Esophagus squamous epithelium (tissue), 5 donors: Measurements from ENCODE around the gene SLC1A2. TPM values are rescaled to one million over a fixed set of nuclear protein-coding genes. Genes with fewer than 3 reads are reported as not detected.

Experiments used
- DNase-seq: peaks from one replicate; lab custom pipeline; 2025; lab: John Stamatoyannopoulos, UW
- H3K27ac ChIP-seq, 4 donors: fragments of 200-600 bp; sonication (generic); one replicate each; pipeline ENCODE4 v1.5.1; 2016 to 2019; ENCODE audit warnings: mild to moderate bottlenecking in 1 of 4
- H3K27me3 ChIP-seq, 4 donors: fragments of 200-600 bp; sonication (generic); 1 replicate in 3 of 4; 2 replicates in 1 of 4; pipeline versions ENCODE4 v1.5.1 to v1.6.0; 2017 to 2021; ENCODE audit warnings: antibody characterized with exemption in 1 of 4
- H3K36me3 ChIP-seq, 3 donors: fragments of 200-600 bp; sonication (generic); one replicate each; pipeline ENCODE4 v1.5.1; 2016 to 2019
- H3K4me1 ChIP-seq, 3 donors: fragments of 200-600 bp; sonication (generic); one replicate each; pipeline ENCODE4 v1.5.1; 2017 to 2019
- H3K4me3 ChIP-seq, 4 donors: fragments of 200-600 bp; sonication (generic); 1 replicate in 3 of 4; 2 replicates in 1 of 4; pipeline ENCODE4 v1.5.1; 2016 to 2019; ENCODE audit warnings: mild to moderate bottlenecking in 2 of 4, moderate library complexity in 1 of 4
- H3K9me3 ChIP-seq, 3 donors: fragments of 200-600 bp; sonication (generic); one replicate each; pipeline ENCODE4 v1.5.1; 2016 to 2019
- CTCF ChIP-seq, 6 experiments: fragments of 450-650 bp in 4 of 6; fragments of 200-600 bp in 2 of 6; sonication (generic) in 2 of 6; IDR thresholded peaks; one replicate each; pipeline ENCODE4 v1.5.1; 2016 to 2019; ENCODE audit warnings: antibody characterized with exemption in 6 of 6, mild to moderate bottlenecking in 4 of 6, moderate library complexity in 4 of 6
- POLR2A ChIP-seq, 4 donors: fragments of 450-650 bp; IDR thresholded peaks; one replicate each; pipeline ENCODE4 v1.6.1; 2017; ENCODE audit warnings: antibody characterized with exemption in 4 of 4, mild to moderate bottlenecking in 4 of 4, moderate library complexity in 3 of 4
- WGBS, 2 donors: methylation state at CpG; one replicate each; pipeline ENCODE4 v1.1.5; 2018; 5-methylcytosine and 5-hydroxymethylcytosine counted together
- intact Hi-C: fragments of 100-400 bp; cut with DNase I; formaldehyde crosslinking; loops from one replicate; pipeline ENCODE4 v1.15.0; 2022
- total RNA-seq, 4 donors: library from RNA; depleted of rRNA; stranded (reverse); fragments of >200 nt; gene quantifications; one replicate each; pipeline ENCODE4 v1.1.0, GENCODE V29; 2016
- donor health status: DM: yes; HTN: yes; CAD: no.

The SLC1A2 gene
- total RNA-seq, 4 donors from 2014 or later: 0.04 to 0.61 (median 0.19) TPM; not detected in 1

GRCh38 chr11:35250621-35251020, 168.7 kb downstream of the SLC1A2 start:
- Histone ChIP-seq H3K4me3 (no peak overlapping the region), H3K27ac (no peak overlapping the region), H3K9me3 (no peaks in the 10 kb centered on the region), H3K27me3 (peaks cover 0 to 4% (median 0%) of the 10 kb centered on the region in 4 donors), H3K4me1 (peaks cover 0 to 8% (median 0%) of the 10 kb centered on the region in 3 donors), H3K36me3 (no peaks in the 10 kb centered on the region)
- TF ChIP-seq CTCF (IDR thresholded peaks at IDR 0.05) (no peak), POLR2A (IDR thresholded peaks at IDR 0.05) (no peak)
- intact Hi-C loops: no loop called here
- no peak for DNase-seq

GRCh38 chr11:35250192-35250591, 169.2 kb downstream of the SLC1A2 start:
- intact Hi-C loops: no loop called here
- Histone ChIP-seq H3K4me1 (peaks cover 0 to 8% (median 0%) of the 10 kb centered on the region in 3 donors), H3K27me3 (peaks cover 0 to 4% (median 0%) of the 10 kb centered on the region in 4 donors), H3K27ac (no peak overlapping the region), H3K4me3 (no peak overlapping the region), H3K36me3 (no peaks in the 10 kb centered on the region), H3K9me3 (no peaks in the 10 kb centered on the region)
- DNase-seq: no peak
- TF ChIP-seq POLR2A (IDR thresholded peaks at IDR 0.05) (no peak), CTCF (IDR thresholded peaks at IDR 0.05) (no peak)
- WGBS, 2 donors: 91 to 93% methylated on average over 4 of the region's 4 CpGs

DNA sequence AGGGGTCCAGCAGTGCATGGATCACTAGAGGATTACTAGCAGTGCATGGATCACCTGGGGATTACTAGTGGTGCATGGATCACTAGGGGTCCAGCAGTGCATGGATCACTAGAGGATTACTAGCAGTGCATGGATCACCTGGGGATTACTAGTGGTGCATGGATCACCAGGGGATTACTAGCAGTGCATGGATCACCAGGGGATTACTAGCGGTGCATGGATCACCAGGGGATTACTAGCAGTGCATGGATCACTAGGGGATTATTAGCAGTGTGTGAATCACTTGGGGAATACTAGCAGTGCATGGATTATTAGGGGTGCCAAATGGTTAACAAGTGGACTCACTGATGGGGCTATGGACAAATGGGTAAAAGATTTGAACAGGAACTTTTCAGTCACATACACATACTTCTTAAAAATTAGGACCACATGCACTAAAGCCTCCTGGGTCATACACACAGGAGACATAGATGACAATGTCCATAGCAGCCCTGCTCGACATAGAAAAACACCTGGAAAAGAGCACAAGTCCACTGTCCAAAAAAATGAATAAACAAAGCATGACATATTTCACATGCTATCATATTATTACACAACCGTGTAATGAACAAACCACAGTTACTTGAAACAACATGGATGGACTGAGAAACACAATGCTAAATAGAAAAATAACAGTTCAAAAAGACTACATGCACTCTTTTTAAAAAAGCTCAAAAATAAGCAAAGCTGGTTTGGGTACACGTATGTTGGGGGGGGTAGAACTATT, 170.6 kb downstream of the SLC1A2 start:
- no peaks in the 10 kb centered on the region for H3K9me3 ChIP-seq
- no peak overlapping the region for H3K27ac ChIP-seq
- DNase-seq: no peak
- no peaks in the 10 kb centered on the region for H3K36me3 ChIP-seq
- H3K4me1 ChIP-seq: peaks cover 0 to 8% (median 0%) of the 10 kb centered on the region in 3 donors
- H3K4me3 ChIP-seq: no peak overlapping the region
- H3K27me3 ChIP-seq: peaks cover 0 to 4% (median 0%) of the 10 kb centered on the region in 4 donors
- WGBS, 2 donors: 44 to 52% methylated on average over 4 of the region's 4 CpGs
- TF ChIP-seq CTCF (IDR thresholded peaks at IDR 0.05): no peak
- intact Hi-C loops: no loop called here

DNA sequence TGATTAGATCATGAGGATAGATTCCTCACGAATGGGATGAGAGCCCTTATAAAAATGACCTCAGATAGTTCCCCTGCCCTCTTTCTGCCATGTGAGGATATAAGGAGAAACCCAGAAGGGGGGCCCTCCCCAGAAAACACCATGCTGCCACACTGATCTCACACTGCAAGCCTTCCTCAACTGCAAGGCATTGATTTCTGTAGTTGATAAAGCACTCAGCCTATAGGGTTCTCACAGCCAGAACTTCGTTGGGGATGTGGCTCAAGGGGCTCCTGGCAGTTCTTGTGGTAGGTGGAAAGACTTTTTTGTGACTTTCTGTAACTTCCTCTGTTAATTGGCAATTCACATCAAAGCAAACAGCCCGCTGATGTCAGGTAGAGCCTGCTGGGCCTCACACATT, 171.5 kb downstream of the SLC1A2 start:
- H3K4me1 ChIP-seq: peaks cover 0 to 4% (median 0%) of the 10 kb centered on the region in 3 donors
- no peak overlapping the region for H3K4me3 ChIP-seq
- no peak for DNase-seq
- H3K9me3 ChIP-seq: no peaks in the 10 kb centered on the region
- WGBS, 2 donors: 83 to 84% methylated on average over 3 of the region's 3 CpGs
- intact Hi-C loops: no loop called here
- peak overlapping the region in 2 of 4 donors; percentile 2 to 3 for H3K27ac ChIP-seq
- TF ChIP-seq CTCF (IDR thresholded peaks at IDR 0.05): no peak
- no peak for TF ChIP-seq POLR2A (IDR thresholded peaks at IDR 0.05)
- peaks cover 0 to 4% (median 0%) of the 10 kb centered on the region in 4 donors for H3K27me3 ChIP-seq
- H3K36me3 ChIP-seq: no peaks in the 10 kb centered on the region

GRCh38 chr11:35247428-35247827, 171.9 kb downstream of the SLC1A2 start:
- Histone ChIP-seq H3K4me1 (peaks cover 0 to 4% (median 0%) of the 10 kb centered on the region in 3 donors), H3K27me3 (peaks cover 0 to 4% (median 0%) of the 10 kb centered on the region in 4 donors), H3K9me3 (no peaks in the 10 kb centered on the region), H3K4me3 (no peak overlapping the region), H3K36me3 (no peaks in the 10 kb centered on the region), H3K27ac (peak overlapping the region in 3 of 4 donors; percentile 2 to 53 (median 3))
- 56 to 89% methylated on average over 3 of the region's 3 CpGs for WGBS, 2 donors
- TF ChIP-seq POLR2A (IDR thresholded peaks at IDR 0.05) (peak in 1 of 4 donors; percentile 15), CTCF (IDR thresholded peaks at IDR 0.05) (no peak)
- intact Hi-C loops: no loop called here
- no peak for DNase-seq
